ENCODE results near the gene SRCAP.

The SRCAP gene

GRCh38 chr16:30737794-30738648, 39.0 kb downstream of the SRCAP start:
- DNase-seq: no peak

GRCh38 chr16:30738984-30739951, 40.3 kb downstream of the SRCAP start:
- no peak for DNase-seq

- DNase-seq: no peak
Measured at GRCh38 chr16:30740364-30741251, 41.6 kb downstream of the SRCAP start.

- DNase-seq: no peak
Measured at GRCh38 chr16:30741461-30741914, 42.5 kb downstream of the SRCAP start.

GRCh38 chr16:30743716-30744115, 44.7 kb downstream of the SRCAP start:
- DNase-seq: no peak

GRCh38 chr16:30744183-30744582, 45.2 kb downstream of the SRCAP start:
- no peak for DNase-seq

- no peak for DNase-seq
Measured at GRCh38 chr16:30745082-30745481, 46.1 kb downstream of the SRCAP start.

GRCh38 chr16:30746638-30747175, 47.7 kb downstream of the SRCAP start:
- DNase-seq: no peak

GRCh38 chr16:30747331-30747730, 48.4 kb downstream of the SRCAP start:
- DNase-seq: no peak

- DNase-seq: peak; percentile 87 to 95 (median 90)
Measured at GRCh38 chr16:30747799-30748633, 49.0 kb downstream of the SRCAP start, which contains the start of gene PHKG2. Gene PHKG2 (plus strand): TSS chr16:30748425. CDS start chr16:30748821, 396 bp downstream.

GRCh38 chr16:30748634-30749445, 49.9 kb downstream of the SRCAP start:
- peak in 1 of 6 experiments; percentile 42 for DNase-seq

GRCh38 chr16:30750201-30750600, 51.2 kb downstream of the SRCAP start:
- DNase-seq: no peak

GRCh38 chr16:30750876-30751465, 52.0 kb downstream of the SRCAP start:
- DNase-seq: no peak

- DNase-seq: no peak
Measured at GRCh38 chr16:30753596-30753995, 54.6 kb downstream of the SRCAP start.

- no peak for DNase-seq
Measured at GRCh38 chr16:30755955-30756780, 57.2 kb downstream of the SRCAP start.

GRCh38 chr16:30756781-30757100, 57.8 kb downstream of the SRCAP start:
- no peak for DNase-seq

- DNase-seq: no peak
Measured at GRCh38 chr16:30757316-30757715, 58.3 kb downstream of the SRCAP start.

GRCh38 chr16:30758988-30759491, 60.1 kb downstream of the SRCAP start:
- DNase-seq: no peak
